Ishikawa (cell line): ENCODE measurements around the gene GATAD2B.

Experiments used
- CEBPB ChIP-seq: IDR thresholded peaks from 2 replicates; pipeline ENCODE4 v1.6.1; 2012
- CREB1 ChIP-seq: IDR thresholded peaks from 2 replicates; pipeline ENCODE4 v1.6.1; 2012; ENCODE audit warnings: low read depth
- EGR1 ChIP-seq: IDR thresholded peaks from 2 replicates; pipeline ENCODE4 v1.6.1; 2012
- EP300 ChIP-seq: IDR thresholded peaks from 2 replicates; pipeline ENCODE4 v1.6.1; 2012; ENCODE audit warnings: borderline replicate concordance
- FOXM1 ChIP-seq: IDR thresholded peaks from 2 replicates; pipeline ENCODE4 v1.6.1; 2012; ENCODE audit warnings: low read depth, borderline replicate concordance
- NFIC ChIP-seq: IDR thresholded peaks from 2 replicates; pipeline ENCODE4 v1.6.1; 2012
- RAD21 ChIP-seq: IDR thresholded peaks from 2 replicates; pipeline ENCODE4 v1.6.1; 2012; ENCODE audit warnings: low read depth
- TAF1 ChIP-seq: IDR thresholded peaks from 2 replicates; pipeline ENCODE4 v1.6.1; 2012; ENCODE audit warnings: low read depth, mild to moderate bottlenecking
- TCF12 ChIP-seq: IDR thresholded peaks from 2 replicates; pipeline ENCODE4 v1.6.1; 2012; ENCODE audit warnings: low read depth
- TEAD4 ChIP-seq: IDR thresholded peaks from 2 replicates; pipeline ENCODE4 v1.6.1; 2012
- YY1 ChIP-seq: IDR thresholded peaks from 2 replicates; pipeline ENCODE4 v1.6.1; 2012; ENCODE audit warnings: low read depth
- ZBTB7A ChIP-seq: IDR thresholded peaks from 2 replicates; pipeline ENCODE4 v1.6.1; 2012; ENCODE audit warnings: low read depth
- TF ChIP-seq, protein P1 (sequence below): IDR thresholded peaks from 2 replicates; pipeline ENCODE4 v1.6.1; 2012
- TF ChIP-seq, protein P2 (sequence below): IDR thresholded peaks from 2 replicates; pipeline ENCODE4 v1.6.1; 2012; ENCODE audit warnings: low read depth, mild to moderate bottlenecking
- TF ChIP-seq, protein P3 (sequence below): IDR thresholded peaks from 2 replicates; pipeline ENCODE4 v1.6.1; 2012

The GATAD2B gene

DNA sequence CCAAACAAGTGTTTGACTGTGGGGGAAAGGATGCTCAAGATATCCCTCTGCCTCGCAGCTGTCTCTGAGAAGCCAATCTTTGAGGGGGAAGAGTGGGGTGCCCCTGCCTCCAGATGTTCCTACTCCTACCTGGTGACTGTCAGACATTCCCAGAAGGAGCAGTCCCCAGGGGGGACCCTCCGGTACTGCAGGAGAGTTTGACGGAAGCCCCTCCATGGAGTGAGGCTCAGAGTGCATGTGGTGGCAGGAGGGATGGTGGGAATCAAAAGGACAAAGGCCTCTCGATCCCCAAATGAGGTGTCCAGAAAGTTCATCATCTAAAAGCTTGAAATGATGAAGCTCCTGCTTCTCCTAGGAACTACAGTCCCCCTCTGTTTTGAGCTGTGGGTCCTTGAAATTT is 142.2 kb downstream of the GATAD2B start:
- TF ChIP-seq CEBPB: no peak
- TF ChIP-seq TCF12: no peak
- no peak for TF ChIP-seq FOXM1
- no peak for TF ChIP-seq EGR1
- no peak for TF ChIP-seq YY1

DNA sequence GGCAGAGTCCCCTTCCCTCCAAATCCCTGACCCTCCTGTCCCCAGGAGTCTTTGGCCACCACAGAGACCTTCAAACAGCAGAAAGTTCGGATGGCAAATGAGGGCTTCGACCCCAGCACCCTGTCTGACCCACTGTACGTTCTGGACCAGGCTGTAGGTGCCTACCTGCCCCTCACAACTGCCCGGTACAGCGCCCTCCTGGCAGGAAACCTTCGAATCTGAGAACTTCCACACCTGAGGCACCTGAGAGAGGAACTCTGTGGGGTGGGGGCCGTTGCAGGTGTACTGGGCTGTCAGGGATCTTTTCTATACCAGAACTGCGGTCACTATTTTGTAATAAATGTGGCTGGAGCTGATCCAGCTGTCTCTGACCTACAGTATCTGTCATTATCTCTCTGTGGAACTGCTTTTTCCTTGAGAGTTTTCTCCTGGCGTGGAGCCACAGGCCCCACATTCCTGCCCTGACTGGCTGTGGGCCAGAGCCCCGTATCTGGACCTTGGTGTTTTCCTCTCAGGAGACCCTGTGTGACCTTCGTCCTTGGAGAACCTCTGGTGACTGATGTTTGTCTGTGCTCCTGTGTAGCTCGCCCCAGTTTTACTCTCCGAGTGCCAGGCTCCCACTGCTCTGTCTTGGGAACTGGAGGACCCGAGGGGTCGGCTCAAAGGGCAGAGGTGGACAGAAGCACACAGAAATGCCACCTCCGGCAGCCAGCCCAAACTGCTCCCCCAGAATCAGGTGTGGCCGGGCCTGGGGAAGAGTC is 142.8 kb downstream of the GATAD2B start:
- TF ChIP-seq TCF12 (no peak), YY1 (no peak), ZBTB7A (no peak), EP300 (no peak), CEBPB (no peak), EGR1 (no peak), TEAD4 (no peak)
- TF ChIP-seq, protein P1, sequence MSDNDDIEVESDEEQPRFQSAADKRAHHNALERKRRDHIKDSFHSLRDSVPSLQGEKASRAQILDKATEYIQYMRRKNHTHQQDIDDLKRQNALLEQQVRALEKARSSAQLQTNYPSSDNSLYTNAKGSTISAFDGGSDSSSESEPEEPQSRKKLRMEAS: no peak
- TF ChIP-seq, protein P2, sequence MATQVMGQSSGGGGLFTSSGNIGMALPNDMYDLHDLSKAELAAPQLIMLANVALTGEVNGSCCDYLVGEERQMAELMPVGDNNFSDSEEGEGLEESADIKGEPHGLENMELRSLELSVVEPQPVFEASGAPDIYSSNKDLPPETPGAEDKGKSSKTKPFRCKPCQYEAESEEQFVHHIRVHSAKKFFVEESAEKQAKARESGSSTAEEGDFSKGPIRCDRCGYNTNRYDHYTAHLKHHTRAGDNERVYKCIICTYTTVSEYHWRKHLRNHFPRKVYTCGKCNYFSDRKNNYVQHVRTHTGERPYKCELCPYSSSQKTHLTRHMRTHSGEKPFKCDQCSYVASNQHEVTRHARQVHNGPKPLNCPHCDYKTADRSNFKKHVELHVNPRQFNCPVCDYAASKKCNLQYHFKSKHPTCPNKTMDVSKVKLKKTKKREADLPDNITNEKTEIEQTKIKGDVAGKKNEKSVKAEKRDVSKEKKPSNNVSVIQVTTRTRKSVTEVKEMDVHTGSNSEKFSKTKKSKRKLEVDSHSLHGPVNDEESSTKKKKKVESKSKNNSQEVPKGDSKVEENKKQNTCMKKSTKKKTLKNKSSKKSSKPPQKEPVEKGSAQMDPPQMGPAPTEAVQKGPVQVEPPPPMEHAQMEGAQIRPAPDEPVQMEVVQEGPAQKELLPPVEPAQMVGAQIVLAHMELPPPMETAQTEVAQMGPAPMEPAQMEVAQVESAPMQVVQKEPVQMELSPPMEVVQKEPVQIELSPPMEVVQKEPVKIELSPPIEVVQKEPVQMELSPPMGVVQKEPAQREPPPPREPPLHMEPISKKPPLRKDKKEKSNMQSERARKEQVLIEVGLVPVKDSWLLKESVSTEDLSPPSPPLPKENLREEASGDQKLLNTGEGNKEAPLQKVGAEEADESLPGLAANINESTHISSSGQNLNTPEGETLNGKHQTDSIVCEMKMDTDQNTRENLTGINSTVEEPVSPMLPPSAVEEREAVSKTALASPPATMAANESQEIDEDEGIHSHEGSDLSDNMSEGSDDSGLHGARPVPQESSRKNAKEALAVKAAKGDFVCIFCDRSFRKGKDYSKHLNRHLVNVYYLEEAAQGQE: no peak

DNA sequence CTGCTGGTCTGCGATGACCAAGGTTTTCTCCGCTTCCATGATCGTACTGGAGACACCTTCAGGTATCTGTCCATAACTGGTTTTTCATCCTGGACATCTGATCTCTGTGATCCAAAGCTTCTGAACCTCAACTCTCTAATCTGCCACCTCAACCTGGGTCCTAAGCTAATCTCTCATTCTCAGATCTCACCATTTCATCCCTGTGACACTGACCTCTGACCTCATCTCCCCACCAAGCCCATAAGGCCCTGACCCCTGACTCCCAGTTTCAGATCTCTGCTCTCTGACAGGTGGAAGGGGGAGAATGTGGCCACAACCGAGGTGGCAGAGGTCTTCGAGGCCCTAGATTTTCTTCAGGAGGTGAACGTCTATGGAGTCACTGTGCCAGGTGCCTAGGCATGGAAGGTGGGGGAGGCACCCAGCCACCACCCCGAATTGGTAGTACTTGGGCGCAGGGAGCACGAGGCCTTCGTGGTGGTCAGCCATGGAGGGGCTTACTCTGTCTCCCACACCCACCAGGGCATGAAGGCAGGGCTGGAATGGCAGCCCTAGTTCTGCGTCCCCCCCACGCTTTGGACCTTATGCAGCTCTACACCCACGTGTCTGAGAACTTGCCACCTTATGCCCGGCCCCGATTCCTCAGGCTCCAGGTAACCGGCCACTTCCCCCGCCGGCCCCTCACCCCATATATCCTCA is 143.8 kb downstream of the GATAD2B start:
- no peak for TF ChIP-seq TAF1
- TF ChIP-seq, protein P2: no peak
- no peak for TF ChIP-seq CEBPB
- TF ChIP-seq RAD21: no peak
- TF ChIP-seq, protein P1: no peak
- TF ChIP-seq TCF12: no peak
- TF ChIP-seq NFIC: no peak

DNA sequence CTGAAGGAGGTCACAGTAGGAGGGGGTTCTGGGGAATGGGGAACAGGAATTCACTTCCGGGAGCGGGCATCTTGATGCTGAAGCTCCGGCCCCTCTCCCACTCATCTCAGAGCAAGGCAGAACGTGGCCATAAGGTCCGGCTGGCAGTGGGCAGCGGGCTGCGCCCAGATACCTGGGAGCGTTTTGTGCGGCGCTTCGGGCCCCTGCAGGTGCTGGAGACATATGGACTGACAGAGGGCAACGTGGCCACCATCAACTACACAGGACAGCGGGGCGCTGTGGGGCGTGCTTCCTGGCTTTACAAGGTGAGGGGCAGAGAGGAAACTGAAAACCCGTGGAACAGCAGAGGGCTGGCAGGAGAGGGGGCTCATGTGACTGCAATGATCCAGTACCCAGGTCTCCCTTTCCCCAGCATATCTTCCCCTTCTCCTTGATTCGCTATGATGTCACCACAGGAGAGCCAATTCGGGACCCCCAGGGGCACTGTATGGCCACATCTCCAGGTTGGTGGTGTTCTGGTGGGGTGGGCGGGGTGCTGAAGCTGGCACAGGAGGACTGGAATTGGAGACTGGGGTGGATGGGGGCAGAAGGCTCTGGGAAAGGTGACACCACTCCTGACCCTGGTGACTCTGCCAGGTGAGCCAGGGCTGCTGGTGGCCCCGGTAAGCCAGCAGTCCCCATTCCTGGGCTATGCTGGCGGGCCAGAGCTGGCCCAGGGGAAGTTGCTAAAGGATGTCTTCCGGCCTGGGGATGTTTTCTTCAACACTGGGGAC is 144.5 kb downstream of the GATAD2B start:
- no peak for TF ChIP-seq YY1
- no peak for TF ChIP-seq NFIC
- no peak for TF ChIP-seq FOXM1
- TF ChIP-seq CREB1: no peak
- no peak for TF ChIP-seq ZBTB7A
- no peak for TF ChIP-seq CEBPB
- TF ChIP-seq, protein P2: no peak
- no peak for TF ChIP-seq EGR1
- TF ChIP-seq TAF1: no peak
- TF ChIP-seq, protein P1: no peak
- TF ChIP-seq EP300: no peak
- TF ChIP-seq TCF12: no peak
- TF ChIP-seq, protein P3, sequence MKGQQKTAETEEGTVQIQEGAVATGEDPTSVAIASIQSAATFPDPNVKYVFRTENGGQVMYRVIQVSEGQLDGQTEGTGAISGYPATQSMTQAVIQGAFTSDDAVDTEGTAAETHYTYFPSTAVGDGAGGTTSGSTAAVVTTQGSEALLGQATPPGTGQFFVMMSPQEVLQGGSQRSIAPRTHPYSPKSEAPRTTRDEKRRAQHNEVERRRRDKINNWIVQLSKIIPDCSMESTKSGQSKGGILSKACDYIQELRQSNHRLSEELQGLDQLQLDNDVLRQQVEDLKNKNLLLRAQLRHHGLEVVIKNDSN: no peak
- TF ChIP-seq RAD21: no peak
- TF ChIP-seq TEAD4: no peak
